Body of pancreas (tissue), 4 donors: ENCODE data around the gene PCSK2.

Experiments
- CTCF ChIP-seq, 7 experiments: fragments of 450-650 bp in 4 of 7; fragments of 200-600 bp in 3 of 7; sonication (generic) in 3 of 7; IDR thresholded peaks; one replicate each; pipeline ENCODE4 v1.5.1; 2016 to 2019; ENCODE audit warnings: antibody characterized with exemption in 7 of 7
- POLR2A ChIP-seq, 3 donors: fragments of 450-650 bp; IDR thresholded peaks; one replicate each; pipeline ENCODE4 v1.6.1; 2016; ENCODE audit warnings: antibody characterized with exemption in 3 of 3, mild to moderate bottlenecking in 2 of 3

GRCh38 chr20:17461941-17462340 lies 235.1 kb downstream of the PCSK2 start:
- TF ChIP-seq CTCF (IDR thresholded peaks at IDR 0.05) = no peak
- TF ChIP-seq POLR2A (IDR thresholded peaks at IDR 0.05) = no peak
